ENCODE results near the gene NDE1. TPM values are rescaled to one million over a fixed set of nuclear protein-coding genes. Genes with fewer than 3 reads are reported as not detected.
"Not testable (repeated sequence)": the region's sequence is repeated elsewhere in the genome, so short reads cannot be mapped to it uniquely, and the experiment has no call there.

The NDE1 gene
- total RNA-seq, 1 experiment from 2014 or later = 95.6 TPM

GRCh38 chr16:15708997-15709396 is 59.0 kb downstream of the NDE1 start:
- H3K4me3 ChIP-seq = no peak overlapping the region
- no peak overlapping the region for H3K27ac ChIP-seq
- H3K9me3 ChIP-seq (replicated peaks) = no peaks in the 10 kb centered on the region
- H3K36me3 ChIP-seq = no peaks in the 10 kb centered on the region; the same call in 1 of the 2 replicates
- no peaks in the 10 kb centered on the region for H3K27me3 ChIP-seq
- no peak for DNase-seq
- H3K4me1 ChIP-seq = no peaks in the 10 kb centered on the region

GRCh38 chr16:15714393-15715172 is 64.5 kb downstream of the NDE1 start:
- Histone ChIP-seq H3K4me1 (no peaks in the 10 kb centered on the region), H3K9me3 (replicated peaks) (no peaks in the 10 kb centered on the region), H3K27me3 (no peaks in the 10 kb centered on the region), H3K27ac (no peak overlapping the region), H3K36me3 (no peaks in the 10 kb centered on the region), H3K4me3 (no peak overlapping the region)
- DNase-seq = no peak

GRCh38 chr16:15715221-15715620 is 65.2 kb downstream of the NDE1 start:
- no peak overlapping the region for H3K27ac ChIP-seq
- no peak overlapping the region for H3K4me3 ChIP-seq
- H3K36me3 ChIP-seq = no peaks in the 10 kb centered on the region
- no peaks in the 10 kb centered on the region for H3K9me3 ChIP-seq (replicated peaks)
- no peak for DNase-seq
- no peaks in the 10 kb centered on the region for H3K4me1 ChIP-seq
- no peaks in the 10 kb centered on the region for H3K27me3 ChIP-seq

- Histone ChIP-seq H3K4me1 (no peaks in the 10 kb centered on the region), H3K27ac (no peak overlapping the region), H3K36me3 (no peaks in the 10 kb centered on the region), H3K9me3 (replicated peaks) (no peaks in the 10 kb centered on the region), H3K4me3 (no peak overlapping the region), H3K27me3 (no peaks in the 10 kb centered on the region)
- no peak for DNase-seq
Measured at GRCh38 chr16:15716694-15717447, 66.8 kb downstream of the NDE1 start.

- Histone ChIP-seq H3K36me3 (no peaks in the 10 kb centered on the region), H3K4me1 (no peaks in the 10 kb centered on the region)
Measured at GRCh38 chr16:15721018-15721417, 71.0 kb downstream of the NDE1 start.

GRCh38 chr16:15723808-15724207 is 73.8 kb downstream of the NDE1 start:
- Histone ChIP-seq H3K4me1 (no peaks in the 10 kb centered on the region), H3K9me3 (replicated peaks) (no peaks in the 10 kb centered on the region), H3K27me3 (no peaks in the 10 kb centered on the region), H3K36me3 (no peaks in the 10 kb centered on the region), H3K27ac (no peak overlapping the region), H3K4me3 (no peak overlapping the region)
- DNase-seq = no peak

More at GRCh38 chr16:15721018-15721417, 71.0 kb downstream of the NDE1 start:
- no peak for DNase-seq
- Histone ChIP-seq H3K9me3 (replicated peaks) (no peaks in the 10 kb centered on the region), H3K27me3 (no peaks in the 10 kb centered on the region), H3K4me3 (no peak overlapping the region), H3K27ac (no peak overlapping the region)

GRCh38 chr16:15725641-15726240 is 75.7 kb downstream of the NDE1 start:
- no peak for DNase-seq

GRCh38 chr16:15726715-15727114 is 76.7 kb downstream of the NDE1 start:
- H3K4me3 ChIP-seq = no peak overlapping the region
- no peak overlapping the region for H3K27ac ChIP-seq
- DNase-seq = no peak
- no peaks in the 10 kb centered on the region for H3K36me3 ChIP-seq
- no peaks in the 10 kb centered on the region for H3K27me3 ChIP-seq
- H3K9me3 ChIP-seq (replicated peaks) = no peaks in the 10 kb centered on the region
- no peaks in the 10 kb centered on the region for H3K4me1 ChIP-seq

More at GRCh38 chr16:15725641-15726240, 75.7 kb downstream of the NDE1 start:
- Histone ChIP-seq H3K27ac (no peak overlapping the region), H3K27me3 (no peaks in the 10 kb centered on the region), H3K4me1 (no peaks in the 10 kb centered on the region), H3K4me3 (no peak overlapping the region), H3K36me3 (no peaks in the 10 kb centered on the region), H3K9me3 (replicated peaks) (no peaks in the 10 kb centered on the region)

GRCh38 chr16:15727697-15728096 is 77.7 kb downstream of the NDE1 start:
- not testable (repeated sequence) for H3K36me3 ChIP-seq; H3K9me3 ChIP-seq (replicated peaks); H3K4me3 ChIP-seq; H3K4me1 ChIP-seq; H3K27me3 ChIP-seq; DNase-seq; H3K27ac ChIP-seq

- no peak overlapping the region for H3K4me3 ChIP-seq
- no peak overlapping the region for H3K27ac ChIP-seq
- no peak for DNase-seq
- no peaks in the 10 kb centered on the region for H3K27me3 ChIP-seq
- H3K36me3 ChIP-seq = no peaks in the 10 kb centered on the region
- H3K4me1 ChIP-seq = no peaks in the 10 kb centered on the region
- H3K9me3 ChIP-seq (replicated peaks) = no peaks in the 10 kb centered on the region
Measured at GRCh38 chr16:15729152-15729551, 79.1 kb downstream of the NDE1 start.

- H3K27me3 ChIP-seq = no peaks in the 10 kb centered on the region
- H3K36me3 ChIP-seq = no peaks in the 10 kb centered on the region
- DNase-seq = no peak
- no peaks in the 10 kb centered on the region for H3K4me1 ChIP-seq
- H3K9me3 ChIP-seq (replicated peaks) = no peaks in the 10 kb centered on the region
- no peak overlapping the region for H3K27ac ChIP-seq
- H3K4me3 ChIP-seq = no peak overlapping the region
Measured at GRCh38 chr16:15732416-15732815, 82.4 kb downstream of the NDE1 start.

- H3K9me3 ChIP-seq (replicated peaks) = no peaks in the 10 kb centered on the region
- H3K4me3 ChIP-seq = no peak overlapping the region
- H3K36me3 ChIP-seq = no peaks in the 10 kb centered on the region
- H3K27ac ChIP-seq = no peak overlapping the region
- no peak for DNase-seq
- no peaks in the 10 kb centered on the region for H3K27me3 ChIP-seq
- H3K4me1 ChIP-seq = peaks cover 10% of the 10 kb centered on the region
Measured at GRCh38 chr16:15735610-15736009, 85.6 kb downstream of the NDE1 start.

- no peak overlapping the region for H3K4me3 ChIP-seq
Measured at GRCh38 chr16:15736529-15736928, 86.5 kb downstream of the NDE1 start.

GRCh38 chr16:15737140-15737644 is 87.1 kb downstream of the NDE1 start:
- H3K27me3 ChIP-seq = no peaks in the 10 kb centered on the region

More at GRCh38 chr16:15736529-15736928, 86.5 kb downstream of the NDE1 start:
- Histone ChIP-seq H3K27ac (no peak overlapping the region), H3K36me3 (no peaks in the 10 kb centered on the region), H3K27me3 (no peaks in the 10 kb centered on the region), H3K9me3 (replicated peaks) (no peaks in the 10 kb centered on the region), H3K4me1 (peaks cover 10% of the 10 kb centered on the region)
- DNase-seq = no peak

GRCh38 chr16:15739464-15739863 is 89.4 kb downstream of the NDE1 start:
- no peak overlapping the region for H3K4me3 ChIP-seq
- H3K27me3 ChIP-seq = no peaks in the 10 kb centered on the region
- no peaks in the 10 kb centered on the region for H3K9me3 ChIP-seq (replicated peaks)
- no peak overlapping the region for H3K27ac ChIP-seq
- peaks cover 10% of the 10 kb centered on the region for H3K4me1 ChIP-seq
- DNase-seq = peak in 1 of 2 experiments; percentile 60
- H3K36me3 ChIP-seq = no peaks in the 10 kb centered on the region

More at GRCh38 chr16:15737140-15737644, 87.1 kb downstream of the NDE1 start:
- Histone ChIP-seq H3K36me3 (no peaks in the 10 kb centered on the region), H3K4me1 (peaks cover 10% of the 10 kb centered on the region), H3K9me3 (replicated peaks) (no peaks in the 10 kb centered on the region), H3K27ac (no peak overlapping the region), H3K4me3 (no peak overlapping the region)
- no peak for DNase-seq

All from SJCRH30 (cell line).